ENCODE results near the gene NOL3.

GRCh38 chr16:67209565-67209964 is 39.2 kb downstream of the NOL3 start:
- TF ChIP-seq TAF1 (IDR thresholded peaks at IDR 0.05; ENCODE audit: low read depth) (no peak), MAX (IDR thresholded peaks at IDR 0.05) (no peak), CEBPB (IDR thresholded peaks at IDR 0.05) (no peak), RAD21 (IDR thresholded peaks at IDR 0.05; ENCODE audit: low read depth) (no peak), USF1 (IDR thresholded peaks at IDR 0.05) (no peak), FOXM1 (IDR thresholded peaks at IDR 0.05; ENCODE audit: borderline replicate concordance, low read depth) (no peak), TEAD4 (IDR thresholded peaks at IDR 0.05) (no peak), YY1 (IDR thresholded peaks at IDR 0.05; ENCODE audit: low read depth) (no peak), EP300 (IDR thresholded peaks at IDR 0.05; ENCODE audit: borderline replicate concordance) (no peak), REST (IDR thresholded peaks at IDR 0.05; ENCODE audit: low read depth) (no peak), ZBTB7A (IDR thresholded peaks at IDR 0.05; ENCODE audit: low read depth) (no peak), EGR1 (IDR thresholded peaks at IDR 0.05) (no peak)
